HepG2 (cell line): ENCODE measurements around the gene DBNDD1. TPM values are rescaled to one million over a fixed set of nuclear protein-coding genes. Genes with fewer than 3 reads are reported as not detected.
A peak's percentile ranks its signal among the peaks of the same experiment; 100 is the strongest.

Experiments
- ARNT ChIP-seq: fragments of 450-650 bp; IDR thresholded peaks from 2 replicates; pipeline ENCODE4 v1.6.1; 2017
- ETV6 ChIP-seq: sonication (generic); formaldehyde crosslinking; conservative IDR thresholded peaks from 2 replicates; pipeline ENCODE4 v1.4.0; 2020; ENCODE audit warnings: missing genetic modification reagents
- JARID2 ChIP-seq: sonication (generic); formaldehyde crosslinking; IDR thresholded peaks from 2 replicates; pipeline ENCODE4 v1.8.1; 2023; ENCODE audit warnings: missing genetic modification reagents, inconsistent platforms; ENCODE audit not compliant: insufficient replicate concordance
- RBM22 ChIP-seq: fragments of 200-400 bp; formaldehyde crosslinking; optimal IDR thresholded peaks from 2 replicates; pipeline ENCODE3; 2017; ENCODE audit warnings: mild to moderate bottlenecking, low read length, moderate library complexity
- REPIN1 ChIP-seq: sonication (generic); formaldehyde crosslinking; IDR thresholded peaks from 2 replicates; pipeline ENCODE4 v1.8.0; 2022; ENCODE audit warnings: missing genetic modification reagents, low read depth, mild to moderate bottlenecking, borderline replicate concordance
- RNF2 ChIP-seq: fragments of 450-650 bp; conservative IDR thresholded peaks from 2 replicates; pipeline ENCODE4 v1.6.1; 2016; ENCODE audit warnings: low read depth
- RXRA ChIP-seq: sonication (generic); formaldehyde crosslinking; IDR thresholded peaks from 2 replicates; pipeline ENCODE4 v1.5.1; 2020; ENCODE audit warnings: missing genetic modification reagents
- SALL2 ChIP-seq: sonication (generic); formaldehyde crosslinking; IDR thresholded peaks from 2 replicates; pipeline ENCODE4 v1.8.1; 2023; ENCODE audit warnings: mild to moderate bottlenecking, missing genetic modification reagents, inconsistent platforms
- SYNCRIP ChIP-seq: fragments of 200-400 bp; formaldehyde crosslinking; IDR thresholded peaks from 2 replicates; pipeline ENCODE4 v1.6.1; 2018; ENCODE audit warnings: mild to moderate bottlenecking, low read depth, low read length; ENCODE audit not compliant: insufficient read depth
- TSC22D2 ChIP-seq: sonication (generic); formaldehyde crosslinking; IDR thresholded peaks from 2 replicates; pipeline ENCODE4 v1.5.1; 2020; ENCODE audit warnings: missing genetic modification reagents, mild to moderate bottlenecking, borderline replicate concordance
- ZNF333 ChIP-seq: sonication (generic); formaldehyde crosslinking; IDR thresholded peaks from 2 replicates; pipeline ENCODE4 v1.4.0; 2020; ENCODE audit warnings: mild to moderate bottlenecking, missing genetic modification reagents, borderline replicate concordance
- ZNF34 ChIP-seq: sonication (generic); formaldehyde crosslinking; IDR thresholded peaks from 2 replicates; pipeline ENCODE4 v1.4.0; 2020; ENCODE audit warnings: mild to moderate bottlenecking, missing genetic modification reagents, borderline replicate concordance
- ZNF562 ChIP-seq: sonication (generic); formaldehyde crosslinking; IDR thresholded peaks from 2 replicates; pipeline ENCODE4 v1.8.0; 2022; ENCODE audit warnings: missing genetic modification reagents, borderline replicate concordance
- ZNF615 ChIP-seq: sonication (generic); formaldehyde crosslinking; IDR thresholded peaks from 2 replicates; pipeline ENCODE4 v1.5.0; 2020; ENCODE audit warnings: mild to moderate bottlenecking, missing genetic modification reagents, borderline replicate concordance
- ZSCAN12 ChIP-seq: sonication (generic); formaldehyde crosslinking; IDR thresholded peaks from 2 replicates; pipeline ENCODE4 v1.9.0; 2021; ENCODE audit warnings: mild to moderate bottlenecking, missing genetic modification reagents
- polyA plus RNA-seq, 8 experiments: library from polyadenylated mRNA; depleted of rRNA in 3 of 8; stranded (reverse) in 7 of 8; unstranded in 1 of 8; fragments of >200 nt; fragmentation: Illumina TruSeq in 4 of 8; extraction: Trizol in 4 of 8; gene quantifications; 2 replicates each; pipeline versions ENCODE4 v1.2.1 to v1.2.3, GENCODE V29; 2011 to 2016; ENCODE audit warnings: low read depth in 4 of 8, missing spikeins in 1 of 8, mixed read lengths in 1 of 8; ENCODE audit not compliant: insufficient read depth in 1 of 8
- total RNA-seq, 5 experiments: library from RNA; depleted of rRNA; stranded (reverse); fragments of >200 nt; fragmentation: Illumina TruSeq; extraction: Trizol; gene quantifications; 2 replicates each; pipeline ENCODE4 v1.2.3, GENCODE V29; 2016; ENCODE audit warnings: low read depth in 1 of 5
- TF ChIP-seq, protein P1 (sequence below): sonication (generic); formaldehyde crosslinking; IDR thresholded peaks from 2 replicates; pipeline ENCODE4 v1.4.0; 2020; ENCODE audit warnings: missing genetic modification reagents
- TF ChIP-seq, protein P2 (sequence below): sonication (generic); formaldehyde crosslinking; IDR thresholded peaks from 2 replicates; pipeline ENCODE4 v1.4.0; 2020; ENCODE audit warnings: mild to moderate bottlenecking, low read depth, missing genetic modification reagents
- TF ChIP-seq, protein P3 (sequence below): sonication (generic); formaldehyde crosslinking; IDR thresholded peaks from 2 replicates; pipeline ENCODE4 v1.8.1; 2023; ENCODE audit warnings: missing genetic modification reagents, inconsistent platforms, borderline replicate concordance
- TF ChIP-seq, protein P4 (sequence below), 2 experiments: sonication (generic) in 1 of 2; formaldehyde crosslinking in 1 of 2; IDR thresholded peaks; 2 replicates each; pipeline versions ENCODE4 v1.5.1 to v1.6.1; 2011 to 2020; ENCODE audit warnings: borderline replicate concordance in 1 of 2, low read depth in 1 of 2, low read length in 1 of 2, mild to moderate bottlenecking in 1 of 2, missing genetic modification reagents in 1 of 2, moderate library complexity in 1 of 2

Gene DBNDD1
- total and polyA plus RNA-seq, 2 of the 13 experiments (the other 11 are each of a cell fraction or from before 2014, with no cell fraction given): 17.0 to 40.4 TPM

DNA sequence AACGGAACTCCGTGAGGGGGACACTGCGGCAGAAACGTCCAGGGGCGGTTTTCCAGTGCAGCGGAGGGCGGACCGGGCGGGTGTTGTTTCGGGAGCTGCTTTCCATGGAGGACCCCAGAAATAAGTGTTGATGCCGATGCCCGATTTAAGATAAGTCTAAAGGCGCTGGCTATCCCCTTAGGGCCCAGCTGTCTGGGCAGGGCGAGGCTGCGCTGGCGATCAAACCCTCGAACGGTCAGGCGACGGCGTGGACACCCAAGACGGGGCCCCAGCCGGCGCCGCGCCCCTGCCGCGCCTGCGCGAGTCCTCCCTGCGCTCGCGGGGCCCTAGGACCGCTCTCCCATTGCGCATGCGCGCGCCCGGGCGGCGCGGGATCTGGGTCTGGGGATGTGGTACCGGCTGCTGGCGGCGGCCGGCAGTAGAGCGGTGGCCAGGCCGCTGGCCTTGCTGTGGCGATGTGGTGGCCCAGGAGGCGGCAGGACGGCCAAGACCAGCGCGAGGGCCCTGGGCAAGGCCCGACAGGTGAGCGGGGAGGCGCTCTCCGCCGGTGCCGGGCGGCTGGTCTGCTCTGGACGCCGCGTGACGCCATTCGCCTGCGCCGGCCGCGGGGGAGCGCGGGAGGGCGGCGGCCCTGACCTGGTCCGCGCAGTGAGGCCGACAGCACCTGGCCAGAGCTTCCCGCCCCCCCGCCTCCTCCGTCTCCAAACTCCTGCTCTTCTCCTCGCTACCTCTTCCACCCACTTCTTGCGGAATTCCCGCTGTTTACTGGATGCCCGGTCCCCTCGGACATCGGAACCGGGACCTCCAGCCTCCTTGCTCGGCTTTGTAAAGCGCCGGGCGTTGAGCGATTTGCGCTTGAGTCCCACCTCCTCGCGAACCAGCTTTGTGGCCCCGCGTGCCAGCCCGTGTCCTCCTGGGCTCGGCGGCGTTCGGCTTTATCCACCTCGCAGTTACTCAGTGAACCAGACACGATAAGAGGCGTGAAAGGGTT, 46.7 kb downstream of the DBNDD1 start (continued):
- TF ChIP-seq, protein P1, sequence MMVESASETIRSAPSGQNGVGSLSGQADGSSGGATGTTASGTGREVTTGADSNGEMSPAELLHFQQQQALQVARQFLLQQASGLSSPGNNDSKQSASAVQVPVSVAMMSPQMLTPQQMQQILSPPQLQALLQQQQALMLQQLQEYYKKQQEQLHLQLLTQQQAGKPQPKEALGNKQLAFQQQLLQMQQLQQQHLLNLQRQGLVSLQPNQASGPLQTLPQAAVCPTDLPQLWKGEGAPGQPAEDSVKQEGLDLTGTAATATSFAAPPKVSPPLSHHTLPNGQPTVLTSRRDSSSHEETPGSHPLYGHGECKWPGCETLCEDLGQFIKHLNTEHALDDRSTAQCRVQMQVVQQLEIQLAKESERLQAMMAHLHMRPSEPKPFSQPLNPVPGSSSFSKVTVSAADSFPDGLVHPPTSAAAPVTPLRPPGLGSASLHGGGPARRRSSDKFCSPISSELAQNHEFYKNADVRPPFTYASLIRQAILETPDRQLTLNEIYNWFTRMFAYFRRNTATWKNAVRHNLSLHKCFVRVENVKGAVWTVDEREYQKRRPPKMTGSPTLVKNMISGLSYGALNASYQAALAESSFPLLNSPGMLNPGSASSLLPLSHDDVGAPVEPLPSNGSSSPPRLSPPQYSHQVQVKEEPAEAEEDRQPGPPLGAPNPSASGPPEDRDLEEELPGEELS (CRISPR knock-in tag): no peak; the same call in 1 of the 2 replicates
- no peak for TF ChIP-seq JARID2 (CRISPR knock-in tag)
- no peak for TF ChIP-seq ZNF562 (CRISPR knock-in tag)
- no peak; the same call in 1 of the 2 replicates for TF ChIP-seq REPIN1 (CRISPR knock-in tag)
- TF ChIP-seq RNF2: peak; percentile 96
- TF ChIP-seq ETV6 (CRISPR knock-in tag): peak; percentile 62; the same call in 1 of the 2 replicates
- no peak; the same call in none of the 2 replicates for TF ChIP-seq SALL2 (CRISPR knock-in tag)
- TF ChIP-seq RBM22: no peak
- 0 out of 2 replicates have a peak, but pooled peaks have one; percentile 2 for TF ChIP-seq ZSCAN12 (CRISPR knock-in tag)
- no peak for TF ChIP-seq ARNT
- 0 out of 2 replicates have a peak, but pooled peaks have one; percentile 12 for TF ChIP-seq ZNF34 (CRISPR knock-in tag)
- TF ChIP-seq SYNCRIP: no peak
- TF ChIP-seq, protein P2, sequence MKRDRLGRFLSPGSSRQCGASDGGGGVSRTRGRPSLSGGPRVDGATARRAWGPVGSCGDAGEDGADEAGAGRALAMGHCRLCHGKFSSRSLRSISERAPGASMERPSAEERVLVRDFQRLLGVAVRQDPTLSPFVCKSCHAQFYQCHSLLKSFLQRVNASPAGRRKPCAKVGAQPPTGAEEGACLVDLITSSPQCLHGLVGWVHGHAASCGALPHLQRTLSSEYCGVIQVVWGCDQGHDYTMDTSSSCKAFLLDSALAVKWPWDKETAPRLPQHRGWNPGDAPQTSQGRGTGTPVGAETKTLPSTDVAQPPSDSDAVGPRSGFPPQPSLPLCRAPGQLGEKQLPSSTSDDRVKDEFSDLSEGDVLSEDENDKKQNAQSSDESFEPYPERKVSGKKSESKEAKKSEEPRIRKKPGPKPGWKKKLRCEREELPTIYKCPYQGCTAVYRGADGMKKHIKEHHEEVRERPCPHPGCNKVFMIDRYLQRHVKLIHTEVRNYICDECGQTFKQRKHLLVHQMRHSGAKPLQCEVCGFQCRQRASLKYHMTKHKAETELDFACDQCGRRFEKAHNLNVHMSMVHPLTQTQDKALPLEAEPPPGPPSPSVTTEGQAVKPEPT (CRISPR knock-in tag): 0 out of 2 replicates have a peak, but pooled peaks have one; percentile 72
- TF ChIP-seq, protein P3, sequence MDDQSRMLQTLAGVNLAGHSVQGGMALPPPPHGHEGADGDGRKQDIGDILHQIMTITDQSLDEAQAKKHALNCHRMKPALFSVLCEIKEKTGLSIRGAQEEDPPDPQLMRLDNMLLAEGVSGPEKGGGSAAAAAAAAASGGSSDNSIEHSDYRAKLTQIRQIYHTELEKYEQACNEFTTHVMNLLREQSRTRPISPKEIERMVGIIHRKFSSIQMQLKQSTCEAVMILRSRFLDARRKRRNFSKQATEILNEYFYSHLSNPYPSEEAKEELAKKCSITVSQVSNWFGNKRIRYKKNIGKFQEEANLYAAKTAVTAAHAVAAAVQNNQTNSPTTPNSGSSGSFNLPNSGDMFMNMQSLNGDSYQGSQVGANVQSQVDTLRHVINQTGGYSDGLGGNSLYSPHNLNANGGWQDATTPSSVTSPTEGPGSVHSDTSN: peak; percentile 78; the same call in 1 of the 2 replicates
- peak; percentile 56 for TF ChIP-seq RXRA
- TF ChIP-seq TSC22D2: peak; percentile 77; the same call in 1 of the 2 replicates
- TF ChIP-seq ZNF333 (CRISPR knock-in tag): peak; percentile 73; the same call in 1 of the 2 replicates
- peak; percentile 74; the same call in 1 of the 2 replicates for TF ChIP-seq ZNF615 (CRISPR knock-in tag)
- TF ChIP-seq, protein P4, sequence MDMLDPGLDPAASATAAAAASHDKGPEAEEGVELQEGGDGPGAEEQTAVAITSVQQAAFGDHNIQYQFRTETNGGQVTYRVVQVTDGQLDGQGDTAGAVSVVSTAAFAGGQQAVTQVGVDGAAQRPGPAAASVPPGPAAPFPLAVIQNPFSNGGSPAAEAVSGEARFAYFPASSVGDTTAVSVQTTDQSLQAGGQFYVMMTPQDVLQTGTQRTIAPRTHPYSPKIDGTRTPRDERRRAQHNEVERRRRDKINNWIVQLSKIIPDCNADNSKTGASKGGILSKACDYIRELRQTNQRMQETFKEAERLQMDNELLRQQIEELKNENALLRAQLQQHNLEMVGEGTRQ (IDR thresholded peaks at IDR 0.05; ENCODE audit: low read depth, low read length): no peak
- TF ChIP-seq, protein P4 (CRISPR knock-in tag; IDR thresholded peaks at IDR 0.05; ENCODE audit: borderline replicate concordance): no peak
